Smooth muscle cell (in vitro differentiated cells): ENCODE data around the gene PYGO2. TPM values are rescaled to one million over a fixed set of nuclear protein-coding genes. Genes with fewer than 3 reads are reported as not detected.

ENCODE experiments used
- DNase-seq: peaks from one replicate; lab custom pipeline; 2025; ENCODE audit not compliant: unreplicated experiment; lab: John Stamatoyannopoulos, UW
- H2AFZ ChIP-seq: fragments of 200-600 bp; sonication (generic); 2 replicates; pipeline ENCODE4 v1.6.0; 2016; ENCODE audit warnings: antibody characterized with exemption, low read depth, mild to moderate bottlenecking
- H3F3A ChIP-seq: fragments of 200-600 bp; sonication (generic); 2 replicates; pipeline ENCODE4 v1.6.0; 2017; ENCODE audit warnings: antibody characterized with exemption, low read depth
- H3K27ac ChIP-seq: fragments of 200-600 bp; sonication (generic); 2 replicates; pipeline ENCODE4 v1.5.1; 2016; ENCODE audit warnings: low read depth, mild to moderate bottlenecking
- H3K27me3 ChIP-seq: fragments of 200-600 bp; sonication (generic); 2 replicates; pipeline ENCODE4 v1.6.1; 2016; ENCODE audit warnings: low read depth, mild to moderate bottlenecking
- H3K36me3 ChIP-seq: fragments of 200-600 bp; sonication (generic); 2 replicates; pipeline ENCODE4 v1.5.1; 2016; ENCODE audit warnings: low read depth
- H3K4me1 ChIP-seq: fragments of 200-600 bp; sonication (generic); 2 replicates; pipeline ENCODE4 v1.5.1; 2016; ENCODE audit warnings: low read depth
- H3K4me2 ChIP-seq: fragments of 200-600 bp; sonication (generic); 2 replicates; pipeline ENCODE4 v1.6.0; 2016; ENCODE audit warnings: mild to moderate bottlenecking
- H3K4me3 ChIP-seq: fragments of 200-600 bp; sonication (generic); 2 replicates; pipeline ENCODE4 v1.5.1; 2016; ENCODE audit warnings: mild to moderate bottlenecking
- H3K79me2 ChIP-seq: fragments of 200-600 bp; sonication (generic); 2 replicates; pipeline ENCODE4 v1.6.0; 2016; ENCODE audit warnings: low read depth, mild to moderate bottlenecking
- H3K9ac ChIP-seq: fragments of 200-600 bp; sonication (generic); 2 replicates; pipeline ENCODE4 v1.6.0; 2016; ENCODE audit warnings: low read depth
- H3K9me3 ChIP-seq: fragments of 200-600 bp; sonication (generic); replicated peaks from 2 replicates; pipeline ENCODE4 v1.5.1; 2016; ENCODE audit warnings: low read depth
- H4K20me1 ChIP-seq: fragments of 200-600 bp; sonication (generic); 2 replicates; pipeline ENCODE4 v1.6.0; 2016; ENCODE audit warnings: low read depth
- WGBS: methylation state at CpG from one replicate; pipeline ENCODE4 v1.1.7; 2016; ENCODE audit warnings: low lambda C conversion rate; 5-methylcytosine and 5-hydroxymethylcytosine counted together
- polyA plus RNA-seq: library from polyadenylated mRNA; unstranded; fragments of >200 nt; fragmentation: Nextera tagmentation; extraction: Ambion mirVana; gene quantifications from 2 replicates; pipeline ENCODE4 v1.2.1, GENCODE V29; 2016
- total RNA-seq: library from RNA; depleted of rRNA; stranded (reverse); fragments of >200 nt; gene quantifications from 2 replicates; pipeline ENCODE4 v1.2.3, GENCODE V29; 2014
- TF ChIP-seq, protein P1 (sequence below): fragments of 200-600 bp; sonication (generic); IDR thresholded peaks from 2 replicates; pipeline ENCODE4 v1.5.1; 2017; ENCODE audit warnings: borderline replicate concordance, mild to moderate bottlenecking, antibody characterized with exemption; ENCODE audit not compliant: insufficient read depth, poor library complexity, severe bottlenecking

The PYGO2 gene
- total and polyA plus RNA-seq, 2 experiments from 2014 or later: 18.4 to 27.9 TPM

DNA sequence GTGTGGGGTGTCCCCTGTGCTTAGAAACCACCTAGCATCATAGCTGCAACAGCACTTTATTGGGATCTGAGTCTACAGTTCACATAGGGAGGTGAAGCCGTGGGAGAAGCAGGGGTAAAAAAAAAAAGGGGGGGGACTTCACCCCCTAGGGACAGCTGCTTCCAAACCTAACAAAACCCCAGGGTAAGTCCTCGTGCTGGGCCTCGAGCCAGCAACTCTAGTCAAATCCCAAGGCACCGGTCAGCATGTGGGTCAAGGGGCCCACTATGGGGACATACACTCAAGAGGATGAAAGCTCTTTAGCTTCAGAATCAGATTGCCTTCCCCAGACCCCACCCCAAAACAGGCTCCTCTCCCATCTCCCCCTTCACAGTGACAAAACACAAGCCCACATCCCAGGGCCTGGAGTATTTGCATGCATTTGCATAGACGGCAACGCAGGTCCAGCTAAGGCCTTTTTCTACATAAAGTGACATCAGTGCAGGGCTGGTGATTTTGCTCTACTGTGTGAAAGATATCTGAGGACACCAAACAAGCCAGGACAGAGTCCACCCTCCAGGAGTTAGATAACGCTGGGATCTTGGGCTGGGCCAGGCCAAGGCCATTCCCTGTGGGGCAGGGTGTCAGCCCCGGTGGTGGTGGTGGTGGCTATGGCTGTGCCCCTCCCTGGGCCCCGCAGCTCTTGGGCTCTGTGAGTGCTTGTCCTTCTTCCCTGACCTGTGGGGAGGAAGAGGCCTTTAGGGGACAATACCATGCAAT is 17.0 kb downstream of the PYGO2 start:
- Histone ChIP-seq H3K27ac (no peak overlapping the region), H3K9ac (no peak overlapping the region), H3K4me2 (no peak overlapping the region), H3K9me3 (no peaks in the 10 kb centered on the region), H3K79me2 (no peaks in the 10 kb centered on the region), H3K4me1 (peaks cover 15% of the 10 kb centered on the region), H3K4me3 (no peak overlapping the region), H3K27me3 (no peaks in the 10 kb centered on the region), H3K36me3 (no peaks in the 10 kb centered on the region), H4K20me1 (no peaks in the 10 kb centered on the region), H2AFZ (no peak overlapping the region), H3F3A (no peaks in the 10 kb centered on the region)
- WGBS: 71% methylated on average over 9 of the region's 9 CpGs
- TF ChIP-seq, protein P1, sequence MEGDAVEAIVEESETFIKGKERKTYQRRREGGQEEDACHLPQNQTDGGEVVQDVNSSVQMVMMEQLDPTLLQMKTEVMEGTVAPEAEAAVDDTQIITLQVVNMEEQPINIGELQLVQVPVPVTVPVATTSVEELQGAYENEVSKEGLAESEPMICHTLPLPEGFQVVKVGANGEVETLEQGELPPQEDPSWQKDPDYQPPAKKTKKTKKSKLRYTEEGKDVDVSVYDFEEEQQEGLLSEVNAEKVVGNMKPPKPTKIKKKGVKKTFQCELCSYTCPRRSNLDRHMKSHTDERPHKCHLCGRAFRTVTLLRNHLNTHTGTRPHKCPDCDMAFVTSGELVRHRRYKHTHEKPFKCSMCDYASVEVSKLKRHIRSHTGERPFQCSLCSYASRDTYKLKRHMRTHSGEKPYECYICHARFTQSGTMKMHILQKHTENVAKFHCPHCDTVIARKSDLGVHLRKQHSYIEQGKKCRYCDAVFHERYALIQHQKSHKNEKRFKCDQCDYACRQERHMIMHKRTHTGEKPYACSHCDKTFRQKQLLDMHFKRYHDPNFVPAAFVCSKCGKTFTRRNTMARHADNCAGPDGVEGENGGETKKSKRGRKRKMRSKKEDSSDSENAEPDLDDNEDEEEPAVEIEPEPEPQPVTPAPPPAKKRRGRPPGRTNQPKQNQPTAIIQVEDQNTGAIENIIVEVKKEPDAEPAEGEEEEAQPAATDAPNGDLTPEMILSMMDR: no peak
- no peak for DNase-seq

DNA sequence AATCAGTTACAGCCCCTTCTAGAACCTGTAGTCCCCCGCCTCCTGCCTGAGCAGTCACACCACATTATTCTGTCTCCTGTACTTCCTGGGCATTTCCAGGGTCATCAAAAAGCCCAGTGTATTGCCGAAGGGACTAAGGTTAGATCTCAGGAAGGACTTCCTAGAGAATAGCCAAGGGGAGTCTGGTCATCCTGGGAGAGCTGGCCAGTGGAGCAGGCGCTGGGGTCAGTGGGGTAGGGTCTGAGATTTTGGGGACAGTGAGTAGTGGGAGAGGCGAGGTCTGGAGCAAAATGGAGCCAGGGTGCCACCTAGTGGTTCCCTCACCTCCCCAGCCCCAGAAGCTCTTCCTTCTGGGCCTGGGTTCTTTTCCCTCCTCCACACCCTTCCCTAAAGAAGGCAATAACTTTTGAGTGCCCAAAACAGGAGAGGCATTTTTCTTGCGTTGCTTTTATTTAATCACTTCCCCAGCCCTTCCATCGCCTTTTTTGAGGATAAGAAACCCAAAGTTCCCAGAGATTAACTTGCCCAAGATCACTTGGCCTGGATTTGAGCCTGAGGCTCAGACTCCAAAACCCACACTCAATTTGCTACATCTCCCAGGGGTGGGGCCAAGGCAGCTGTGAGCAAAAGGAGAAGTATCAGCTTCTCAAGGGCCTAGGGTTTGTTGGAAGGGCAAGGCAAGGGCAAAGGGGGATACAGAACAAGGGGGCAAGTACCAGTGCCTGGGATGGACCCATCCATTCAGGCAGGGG is 17.8 kb downstream of the PYGO2 start:
- no peaks in the 10 kb centered on the region for H4K20me1 ChIP-seq
- TF ChIP-seq, protein P1: peak; percentile 58
- no peak overlapping the region for H3K9ac ChIP-seq
- H3K4me1 ChIP-seq: peaks cover 15% of the 10 kb centered on the region
- H3K27ac ChIP-seq: no peak overlapping the region
- no peak overlapping the region for H2AFZ ChIP-seq
- no peaks in the 10 kb centered on the region for H3K79me2 ChIP-seq
- no peaks in the 10 kb centered on the region for H3K9me3 ChIP-seq
- H3K4me3 ChIP-seq: no peak overlapping the region
- H3K36me3 ChIP-seq: no peaks in the 10 kb centered on the region
- DNase-seq: no peak
- 40% methylated on average over 5 of the region's 6 CpGs for WGBS
- H3K4me2 ChIP-seq: no peak overlapping the region
- H3K27me3 ChIP-seq: no peaks in the 10 kb centered on the region
- H3F3A ChIP-seq: no peaks in the 10 kb centered on the region

DNA sequence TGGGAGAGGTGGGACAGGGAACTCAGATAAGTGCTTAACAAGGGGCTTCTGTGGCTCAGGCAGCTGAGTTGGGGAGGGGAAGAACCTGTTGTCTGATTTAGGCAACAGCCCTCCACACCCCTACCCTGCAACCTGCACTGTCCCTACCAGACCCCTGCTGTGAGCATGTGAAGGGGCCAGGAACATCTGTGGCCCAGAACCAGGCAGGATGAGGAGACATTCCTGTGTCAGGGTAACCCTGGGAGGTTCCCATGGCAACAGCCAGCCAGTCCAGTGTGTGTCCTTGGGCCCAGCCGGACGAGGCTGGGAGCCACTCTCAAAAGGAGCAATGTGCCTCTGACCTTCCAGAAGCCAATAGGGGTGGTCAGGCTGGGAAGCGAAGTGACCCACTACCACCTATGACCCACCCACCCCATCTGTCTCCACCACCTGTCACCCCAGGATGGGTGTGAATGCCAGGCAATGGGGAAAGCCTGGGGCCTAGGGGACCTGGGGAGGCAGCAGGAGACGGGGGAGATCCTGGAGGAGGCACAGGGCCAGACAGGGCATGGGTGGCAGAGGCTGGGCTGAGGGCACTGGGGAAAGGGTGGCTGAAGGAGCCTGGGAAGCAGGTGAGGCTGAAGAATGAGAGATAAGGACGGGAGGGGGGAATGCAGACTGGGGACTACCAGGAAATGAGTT is 20.1 kb downstream of the PYGO2 start:
- WGBS: 76% methylated on average over 5 of the region's 5 CpGs
- DNase-seq: no peak
- no peaks in the 10 kb centered on the region for H3F3A ChIP-seq
- no peaks in the 10 kb centered on the region for H3K27me3 ChIP-seq
- H3K9ac ChIP-seq: no peak overlapping the region
- no peaks in the 10 kb centered on the region for H4K20me1 ChIP-seq
- H3K36me3 ChIP-seq: no peaks in the 10 kb centered on the region
- no peaks in the 10 kb centered on the region for H3K9me3 ChIP-seq
- peaks cover 15% of the 10 kb centered on the region for H3K4me1 ChIP-seq
- H2AFZ ChIP-seq: no peak overlapping the region
- no peak overlapping the region for H3K4me2 ChIP-seq
- no peak overlapping the region for H3K4me3 ChIP-seq
- H3K79me2 ChIP-seq: no peaks in the 10 kb centered on the region
- TF ChIP-seq, protein P1: no peak
- H3K27ac ChIP-seq: no peak overlapping the region
